GM18499 (cell line): Measurements from ENCODE around the gene GPR108.
"Not testable (repeated sequence)": the region's sequence is repeated elsewhere in the genome, so short reads cannot be mapped to it uniquely, and the experiment has no call there.

Experiments
- ATAC-seq: cut with Tn5 transposase; IDR thresholded peaks from one replicate; pipeline ENCODE4 v1.9.1; 2021; ENCODE audit warnings: moderate number of reproducible peaks; ENCODE audit not compliant: insufficient read depth, unreplicated experiment

The GPR108 gene

GRCh38 chr19:6710273-6711077, 26.9 kb downstream of the GPR108 start:
- ATAC-seq = no peak

GRCh38 chr19:6709549-6709948, 27.8 kb downstream of the GPR108 start:
- ATAC-seq = no peak

GRCh38 chr19:6708913-6709312, 28.5 kb downstream of the GPR108 start:
- ATAC-seq = not testable (repeated sequence)

GRCh38 chr19:6708346-6708745, 29.0 kb downstream of the GPR108 start:
- ATAC-seq = no peak

- no peak for ATAC-seq
Measured at GRCh38 chr19:6707658-6708018, 29.7 kb downstream of the GPR108 start.

GRCh38 chr19:6707011-6707657, 30.2 kb downstream of the GPR108 start:
- no peak for ATAC-seq

- ATAC-seq = no peak
Measured at GRCh38 chr19:6706633-6706958, 30.8 kb downstream of the GPR108 start.

GRCh38 chr19:6705931-6706632, 31.3 kb downstream of the GPR108 start:
- ATAC-seq = no peak

GRCh38 chr19:6700586-6701316, 36.6 kb downstream of the GPR108 start:
- ATAC-seq = no peak

GRCh38 chr19:6699935-6700334, 37.4 kb downstream of the GPR108 start:
- ATAC-seq = no peak

- no peak for ATAC-seq
Measured at GRCh38 chr19:6697291-6697690, 40.1 kb downstream of the GPR108 start.

GRCh38 chr19:6696239-6696820, 41.0 kb downstream of the GPR108 start:
- no peak for ATAC-seq

GRCh38 chr19:6694147-6694815, 43.1 kb downstream of the GPR108 start:
- ATAC-seq = no peak

GRCh38 chr19:6693681-6694080, 43.7 kb downstream of the GPR108 start:
- ATAC-seq = no peak

GRCh38 chr19:6693056-6693471, 44.3 kb downstream of the GPR108 start:
- ATAC-seq = no peak

- ATAC-seq = no peak
Measured at GRCh38 chr19:6692027-6692426, 45.4 kb downstream of the GPR108 start.

GRCh38 chr19:6691342-6691741, 46.0 kb downstream of the GPR108 start:
- no peak for ATAC-seq

GRCh38 chr19:6690160-6690885, 47.1 kb downstream of the GPR108 start:
- no peak for ATAC-seq

- no peak for ATAC-seq
Measured at GRCh38 chr19:6687114-6687513, 50.3 kb downstream of the GPR108 start.
